Osteoblast (primary cell): ENCODE measurements around the gene BCOR. TPM values are rescaled to one million over a fixed set of nuclear protein-coding genes. Genes with fewer than 3 reads are reported as not detected.

ENCODE experiments used
- DNase-seq: peaks from one replicate; pipeline ENCODE4 v3.0.0; 2011; ENCODE audit warnings: low spot score, mixed read lengths; ENCODE audit not compliant: insufficient read length; ENCODE audit errors: missing footprints
- H2AFZ ChIP-seq: 2 replicates; pipeline ENCODE4 v1.6.0; 2011; ENCODE audit warnings: mild to moderate bottlenecking, low read length
- H3K27ac ChIP-seq: 2 replicates; pipeline ENCODE4 v1.5.1; 2011; ENCODE audit warnings: mild to moderate bottlenecking, low read depth, low read length, moderate library complexity
- H3K27me3 ChIP-seq: 2 replicates; pipeline ENCODE4 v1.6.0; 2012; ENCODE audit warnings: mild to moderate bottlenecking, control low read depth, inconsistent platforms, low read length, moderate library complexity; ENCODE audit not compliant: insufficient read depth
- H3K36me3 ChIP-seq: 2 replicates; pipeline ENCODE4 v1.5.1; 2011; ENCODE audit warnings: mild to moderate bottlenecking, low read length, control low read depth, moderate library complexity; ENCODE audit not compliant: insufficient read depth
- H3K4me1 ChIP-seq: 2 replicates; pipeline ENCODE4 v1.5.1; 2011; ENCODE audit warnings: mild to moderate bottlenecking, low read length, control low read depth, moderate library complexity; ENCODE audit not compliant: insufficient read depth
- H3K4me2 ChIP-seq: 2 replicates; pipeline ENCODE4 v1.6.0; 2011; ENCODE audit warnings: mild to moderate bottlenecking, low read length; ENCODE audit not compliant: insufficient read depth
- H3K4me3 ChIP-seq: fragments of 200-600 bp; sonication (generic); 3 replicates; pipeline ENCODE4 v1.5.1; 2012; ENCODE audit warnings: mild to moderate bottlenecking, low read length, inconsistent platforms; ENCODE audit not compliant: insufficient read depth
- H3K79me2 ChIP-seq: 2 replicates; pipeline ENCODE4 v1.6.0; 2012; ENCODE audit warnings: mild to moderate bottlenecking, low read length, control low read depth, inconsistent platforms; ENCODE audit not compliant: insufficient read depth
- H3K9me3 ChIP-seq: 2 replicates; pipeline ENCODE4 v1.5.1; 2011; ENCODE audit warnings: low read depth, low read length, control low read depth
- H4K20me1 ChIP-seq: 2 replicates; pipeline ENCODE4 v1.6.0; 2012; ENCODE audit warnings: mild to moderate bottlenecking, low read length, control low read depth; ENCODE audit not compliant: insufficient read depth
- CTCF ChIP-seq: IDR thresholded peaks from 2 replicates; pipeline ENCODE4 v1.5.1; 2011; ENCODE audit warnings: mild to moderate bottlenecking, low read depth, low read length, moderate library complexity; ENCODE audit errors: extremely low read depth
- total RNA-seq: library from RNA; depleted of rRNA; stranded (reverse); fragments of >200 nt; gene quantifications from 2 replicates; pipeline ENCODE4 v1.2.3, GENCODE V29; 2012

BCOR gene
- total RNA-seq, 1 donor: 14.8 TPM

GRCh38 chrX:40121618-40122017 lies 23.9 kb upstream of the BCOR start:
- Histone ChIP-seq H3K4me1 (no peaks in the 10 kb centered on the region), H3K4me3 (no peak overlapping the region), H4K20me1 (no peaks in the 10 kb centered on the region), H3K27me3 (no peaks in the 10 kb centered on the region), H3K27ac (no peak overlapping the region), H2AFZ (no peak overlapping the region), H3K79me2 (no peaks in the 10 kb centered on the region), H3K36me3 (no peaks in the 10 kb centered on the region), H3K4me2 (no peak overlapping the region), H3K9me3 (no peaks in the 10 kb centered on the region)
- no peak for DNase-seq
- TF ChIP-seq CTCF: no peak

GRCh38 chrX:40120838-40121580 lies 23.3 kb upstream of the BCOR start:
- Histone ChIP-seq H3K27ac (no peak overlapping the region), H3K27me3 (no peaks in the 10 kb centered on the region), H3K4me3 (no peak overlapping the region), H3K36me3 (no peaks in the 10 kb centered on the region), H3K79me2 (no peaks in the 10 kb centered on the region), H3K4me2 (no peak overlapping the region), H3K4me1 (no peaks in the 10 kb centered on the region), H3K9me3 (no peaks in the 10 kb centered on the region), H4K20me1 (no peaks in the 10 kb centered on the region), H2AFZ (no peak overlapping the region)
- no peak for DNase-seq
- TF ChIP-seq CTCF: no peak

GRCh38 chrX:40117715-40118285 lies 20.0 kb upstream of the BCOR start:
- no peaks in the 10 kb centered on the region for H3K36me3 ChIP-seq
- H3K4me2 ChIP-seq: no peak overlapping the region
- H4K20me1 ChIP-seq: no peaks in the 10 kb centered on the region
- no peaks in the 10 kb centered on the region for H3K9me3 ChIP-seq
- no peak for TF ChIP-seq CTCF
- H3K27ac ChIP-seq: no peak overlapping the region
- H2AFZ ChIP-seq: no peak overlapping the region
- H3K4me1 ChIP-seq: no peaks in the 10 kb centered on the region
- DNase-seq: no peak
- H3K27me3 ChIP-seq: no peaks in the 10 kb centered on the region
- no peak overlapping the region for H3K4me3 ChIP-seq
- H3K79me2 ChIP-seq: no peaks in the 10 kb centered on the region

GRCh38 chrX:40116925-40117324 lies 19.2 kb upstream of the BCOR start:
- no peaks in the 10 kb centered on the region for H3K36me3 ChIP-seq
- no peaks in the 10 kb centered on the region for H3K79me2 ChIP-seq
- no peaks in the 10 kb centered on the region for H3K9me3 ChIP-seq
- H3K4me1 ChIP-seq: no peaks in the 10 kb centered on the region
- H4K20me1 ChIP-seq: no peaks in the 10 kb centered on the region
- H3K27me3 ChIP-seq: no peaks in the 10 kb centered on the region
- no peak overlapping the region for H2AFZ ChIP-seq
- TF ChIP-seq CTCF: no peak
- no peak overlapping the region for H3K4me3 ChIP-seq
- no peak for DNase-seq
- H3K27ac ChIP-seq: no peak overlapping the region
- H3K4me2 ChIP-seq: no peak overlapping the region
